Activated CD4-positive, alpha-beta T cell treated with anti-CD3 and anti-CD28 coated beads, Interleukin-2, amount 50 U/mL, for 1 hour (primary cell): Measurements from ENCODE around the gene ARHGEF37.
"Not testable (repeated sequence)": the region's sequence is repeated elsewhere in the genome, so short reads cannot be mapped to it uniquely, and the experiment has no call there.

ENCODE experiments used
- DNase-seq: peaks from one replicate; pipeline ENCODE4 v3.0.0-alpha.2; 2020

Gene ARHGEF37

DNA sequence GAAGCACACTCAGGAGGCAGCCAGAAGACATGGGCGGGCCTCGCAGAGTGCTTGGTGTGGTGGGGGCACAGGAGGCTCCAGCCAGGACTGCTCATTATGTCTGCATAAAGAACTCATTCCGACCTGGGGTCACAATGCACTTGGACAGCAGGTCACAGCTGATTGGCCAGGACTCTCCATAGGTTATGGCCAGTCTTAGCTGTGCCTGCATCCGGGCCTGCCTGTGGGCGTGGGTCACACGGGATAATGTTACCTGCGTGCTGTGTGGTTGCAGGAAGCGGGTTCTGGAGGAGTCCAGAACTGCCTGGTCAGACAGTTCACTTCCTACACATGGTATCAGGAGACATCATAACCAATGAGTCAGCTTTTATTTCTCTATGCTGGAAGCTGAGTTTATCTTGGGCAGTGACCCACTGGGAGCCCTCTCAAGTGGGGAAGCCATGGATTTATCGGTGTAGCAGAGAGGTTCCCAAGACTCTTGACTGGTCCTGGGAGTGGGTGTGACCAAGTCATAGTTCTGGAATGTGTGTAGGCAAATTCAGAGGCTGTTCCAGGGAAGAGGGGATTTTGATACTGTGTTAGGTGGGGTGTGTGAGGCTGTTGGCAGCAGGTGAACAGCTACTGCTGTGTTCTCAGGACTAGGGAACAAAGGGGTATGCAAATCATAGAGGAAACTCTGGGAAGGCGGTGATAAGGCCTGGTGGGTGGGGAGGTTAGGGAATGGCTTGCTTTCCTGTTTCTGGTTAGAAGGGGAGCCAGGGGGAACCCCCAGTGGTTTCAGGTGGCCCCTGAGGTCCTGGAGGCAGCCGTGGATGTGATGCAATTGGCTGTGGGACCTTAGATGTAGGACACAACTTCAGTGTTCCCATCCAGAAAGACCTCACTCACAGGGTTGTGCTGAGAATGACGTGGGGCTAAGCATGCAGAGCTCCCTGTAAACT is 51.3 kb downstream of the ARHGEF37 start:
- DNase-seq: no peak

GRCh38 chr5:149633476-149634350 is 52.4 kb downstream of the ARHGEF37 start:
- no peak for DNase-seq

DNA sequence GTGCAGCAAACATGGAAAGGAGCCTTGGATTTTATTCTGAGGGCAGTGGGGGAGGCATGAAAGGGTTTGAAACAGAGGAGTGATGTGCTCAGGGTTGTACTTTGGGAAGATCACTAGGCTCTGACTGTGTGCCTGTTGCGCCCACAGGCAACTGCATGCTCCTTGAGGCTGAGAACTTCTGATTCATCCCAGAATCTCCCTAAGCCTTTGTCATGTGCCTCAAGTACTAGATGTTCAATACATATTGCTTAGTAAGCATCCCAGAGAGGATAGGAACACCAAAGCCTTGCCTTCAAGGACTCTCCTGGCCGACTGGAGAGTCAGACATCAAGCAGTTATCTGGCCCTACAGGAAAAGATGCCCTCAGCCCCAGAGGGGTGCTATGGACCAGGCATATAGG is 54.1 kb downstream of the ARHGEF37 start:
- DNase-seq: no peak

GRCh38 chr5:149636191-149636860 is 55.0 kb downstream of the ARHGEF37 start:
- no peak for DNase-seq

DNA sequence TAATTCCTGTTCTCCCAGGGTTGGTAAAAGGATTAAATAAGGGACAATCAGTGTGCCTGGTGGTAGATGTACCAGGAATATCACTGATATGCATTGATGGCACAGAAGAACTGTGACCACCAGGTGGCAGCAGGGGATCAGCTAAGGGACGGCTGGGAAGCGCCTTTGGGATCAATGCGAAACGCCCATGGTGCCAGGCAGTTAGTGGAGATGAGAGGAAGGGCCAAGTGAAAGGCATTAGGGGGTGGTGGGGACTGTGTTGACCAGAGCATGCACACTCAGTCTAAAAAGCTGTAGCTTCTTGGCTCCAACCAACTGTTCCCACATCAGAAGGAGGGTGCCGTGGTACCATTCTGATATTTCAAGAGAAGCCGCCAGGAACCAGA is 55.6 kb downstream of the ARHGEF37 start:
- DNase-seq: no peak

- DNase-seq: no peak
Measured at GRCh38 chr5:149638136-149638535, 56.8 kb downstream of the ARHGEF37 start.

DNA sequence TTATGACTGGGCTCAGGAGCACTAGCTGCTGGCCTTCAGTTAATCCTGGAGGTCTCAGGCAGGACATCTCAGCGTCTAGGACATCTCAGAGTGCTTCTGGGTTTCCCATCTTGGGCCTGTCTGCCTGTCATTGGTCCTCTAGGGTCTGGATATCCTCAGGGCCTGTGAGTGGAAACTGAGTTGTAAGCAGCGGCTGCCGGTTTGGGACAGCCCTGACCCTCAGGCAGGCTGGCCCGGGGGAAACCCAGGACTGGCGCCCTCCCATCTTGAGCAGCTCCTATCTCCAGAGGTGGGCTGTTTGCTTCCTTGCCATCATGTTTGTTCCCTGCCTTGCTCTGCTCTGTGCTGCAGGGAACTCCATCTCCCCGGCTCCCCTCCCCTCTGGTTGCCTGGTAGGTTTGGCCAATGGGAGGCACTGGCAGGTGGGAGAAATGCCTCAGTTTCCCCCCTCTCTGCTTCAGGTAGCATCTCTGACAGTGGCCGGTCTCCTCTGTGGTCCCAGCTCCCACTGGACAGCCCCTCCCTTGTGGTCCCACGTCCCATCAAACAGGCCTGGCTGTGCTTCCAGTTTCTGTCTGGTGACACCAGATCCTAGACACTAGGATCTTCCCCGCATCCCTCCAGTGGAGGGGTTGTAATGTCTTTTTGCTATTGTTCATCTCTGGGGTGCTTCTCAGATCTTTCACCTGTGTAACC is 57.4 kb downstream of the ARHGEF37 start:
- no peak for DNase-seq

DNA sequence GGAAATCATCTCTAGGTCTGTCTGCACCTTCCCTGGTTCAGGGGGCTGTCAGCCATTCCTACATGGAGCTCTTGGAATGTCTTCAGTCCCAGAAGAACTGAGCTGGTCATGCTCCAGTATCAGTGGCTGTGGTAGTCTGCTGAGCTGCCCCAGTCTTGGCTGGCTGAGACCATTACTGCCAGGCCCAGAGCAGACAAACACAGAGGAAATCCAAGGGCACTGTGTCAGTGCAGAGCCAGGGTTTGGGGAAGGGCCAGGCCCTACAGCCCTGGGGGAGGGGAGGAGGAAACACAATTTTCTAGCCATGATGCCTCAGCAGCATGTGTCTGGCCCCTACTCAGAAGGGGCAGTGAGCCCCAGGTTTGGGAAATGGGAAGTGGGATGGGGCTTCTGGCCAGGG is 58.4 kb downstream of the ARHGEF37 start:
- no peak for DNase-seq

- no peak for DNase-seq
Measured at GRCh38 chr5:149640350-149640999, 59.2 kb downstream of the ARHGEF37 start.

DNA sequence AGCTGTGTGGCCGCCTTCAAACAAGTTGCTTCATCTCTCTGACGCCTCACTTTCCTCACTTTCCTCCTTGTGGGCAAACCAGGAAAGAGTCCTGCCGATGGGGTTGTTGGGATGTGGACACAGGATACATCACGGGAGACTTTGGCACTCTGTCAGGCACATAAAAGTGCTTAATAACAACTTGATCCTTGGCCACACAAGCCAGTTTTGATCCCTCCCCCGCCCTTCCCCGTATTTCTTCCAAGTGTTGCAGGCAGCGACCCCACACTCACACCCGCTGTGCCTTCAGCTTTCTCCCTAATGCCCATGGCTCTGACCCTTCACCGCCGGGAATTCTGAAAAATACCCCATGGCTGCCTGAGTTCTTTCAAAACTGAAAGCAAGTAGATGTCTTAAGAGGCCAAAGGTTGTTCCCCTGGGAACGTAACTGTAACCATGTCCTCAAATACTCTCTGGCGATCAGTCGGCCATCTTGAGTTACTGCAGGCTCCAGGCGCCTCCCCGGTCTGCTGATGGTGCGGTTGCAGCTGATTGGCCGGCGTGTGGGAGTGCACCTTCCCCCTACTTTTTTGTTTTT is 59.8 kb downstream of the ARHGEF37 start:
- DNase-seq: no peak

GRCh38 chr5:149641600-149641999 is 60.3 kb downstream of the ARHGEF37 start:
- no peak for DNase-seq

GRCh38 chr5:149643781-149644180 is 62.5 kb downstream of the ARHGEF37 start:
- DNase-seq: no peak

DNA sequence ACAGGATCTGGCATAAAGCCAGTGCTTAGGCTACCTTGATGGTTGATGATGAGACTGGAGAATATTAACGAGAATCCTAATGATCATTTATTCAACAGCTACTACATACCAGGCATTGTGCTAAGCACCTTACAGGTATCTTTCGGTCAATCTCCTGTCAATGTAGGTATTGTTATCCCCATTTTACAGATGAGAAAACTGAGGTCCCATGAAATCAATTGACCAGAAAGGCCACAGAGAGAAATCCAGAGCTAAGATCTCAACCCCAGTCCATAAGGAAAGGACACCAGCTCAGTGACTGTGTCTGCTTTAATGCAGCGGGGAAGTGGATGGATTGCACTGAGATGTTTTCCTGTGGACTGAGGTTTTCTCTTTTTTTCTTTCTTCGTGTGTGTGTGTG is 63.3 kb downstream of the ARHGEF37 start:
- DNase-seq: no peak

DNA sequence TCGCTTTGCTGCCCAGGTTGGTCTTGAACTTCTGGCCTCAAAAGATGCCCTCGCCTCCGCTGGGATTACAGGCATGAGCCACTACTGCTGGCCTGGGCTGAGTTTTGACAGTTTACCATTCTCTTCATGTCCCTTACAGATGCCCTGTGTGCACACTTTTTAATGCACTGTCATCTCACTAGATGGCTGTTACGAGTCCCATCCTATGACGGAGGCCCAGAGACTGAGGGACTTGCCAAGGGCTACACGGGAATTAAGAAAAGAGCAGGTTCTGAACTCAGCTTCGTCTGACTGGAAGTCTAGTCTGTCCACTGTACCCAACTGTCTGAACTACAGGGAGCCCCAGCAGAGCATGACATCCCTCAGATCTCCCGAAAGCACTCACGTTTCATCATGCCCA is 63.9 kb downstream of the ARHGEF37 start:
- DNase-seq: no peak

- DNase-seq: no peak
Measured at GRCh38 chr5:149645725-149646124, 64.4 kb downstream of the ARHGEF37 start.

DNA sequence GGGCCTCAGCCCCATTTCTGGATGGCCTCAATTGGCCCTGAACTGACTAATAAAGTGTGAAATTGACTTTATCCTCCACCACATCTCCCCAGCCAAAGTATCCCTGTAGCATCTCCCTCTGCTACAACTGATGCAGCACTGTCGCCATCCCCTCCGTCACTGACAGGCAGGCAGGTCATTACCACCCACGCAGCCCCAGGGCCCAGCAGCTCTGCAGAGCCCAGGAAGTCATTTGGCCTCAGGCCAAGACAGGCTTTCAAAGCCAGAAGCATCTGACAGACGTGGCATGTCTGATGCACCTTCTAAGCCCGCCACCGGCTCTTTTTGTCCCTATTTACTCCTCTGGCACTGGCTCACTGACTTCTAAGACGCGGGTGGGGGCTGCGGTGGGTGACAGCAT is 65.3 kb downstream of the ARHGEF37 start:
- DNase-seq: peak; percentile 25

DNA sequence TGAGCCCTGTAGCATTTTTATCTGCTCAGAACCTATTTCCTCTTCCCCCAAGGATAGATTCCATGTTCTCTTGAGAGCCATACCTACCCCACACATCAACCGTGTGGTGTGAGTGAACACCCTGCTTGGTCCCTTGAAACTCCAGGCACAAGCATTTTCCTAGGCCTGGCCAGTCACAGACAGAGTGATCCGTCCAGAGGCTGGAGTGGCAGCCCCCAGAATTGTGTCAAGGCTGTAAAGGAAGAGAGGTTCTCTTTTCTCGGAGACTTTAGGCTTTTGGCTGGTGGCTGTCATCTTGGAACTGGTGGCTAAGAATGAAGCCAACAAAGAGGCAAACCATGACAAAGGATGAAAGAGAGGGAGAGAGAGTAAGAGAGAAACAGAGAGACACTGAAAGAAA is 66.0 kb downstream of the ARHGEF37 start:
- DNase-seq: no peak

DNA sequence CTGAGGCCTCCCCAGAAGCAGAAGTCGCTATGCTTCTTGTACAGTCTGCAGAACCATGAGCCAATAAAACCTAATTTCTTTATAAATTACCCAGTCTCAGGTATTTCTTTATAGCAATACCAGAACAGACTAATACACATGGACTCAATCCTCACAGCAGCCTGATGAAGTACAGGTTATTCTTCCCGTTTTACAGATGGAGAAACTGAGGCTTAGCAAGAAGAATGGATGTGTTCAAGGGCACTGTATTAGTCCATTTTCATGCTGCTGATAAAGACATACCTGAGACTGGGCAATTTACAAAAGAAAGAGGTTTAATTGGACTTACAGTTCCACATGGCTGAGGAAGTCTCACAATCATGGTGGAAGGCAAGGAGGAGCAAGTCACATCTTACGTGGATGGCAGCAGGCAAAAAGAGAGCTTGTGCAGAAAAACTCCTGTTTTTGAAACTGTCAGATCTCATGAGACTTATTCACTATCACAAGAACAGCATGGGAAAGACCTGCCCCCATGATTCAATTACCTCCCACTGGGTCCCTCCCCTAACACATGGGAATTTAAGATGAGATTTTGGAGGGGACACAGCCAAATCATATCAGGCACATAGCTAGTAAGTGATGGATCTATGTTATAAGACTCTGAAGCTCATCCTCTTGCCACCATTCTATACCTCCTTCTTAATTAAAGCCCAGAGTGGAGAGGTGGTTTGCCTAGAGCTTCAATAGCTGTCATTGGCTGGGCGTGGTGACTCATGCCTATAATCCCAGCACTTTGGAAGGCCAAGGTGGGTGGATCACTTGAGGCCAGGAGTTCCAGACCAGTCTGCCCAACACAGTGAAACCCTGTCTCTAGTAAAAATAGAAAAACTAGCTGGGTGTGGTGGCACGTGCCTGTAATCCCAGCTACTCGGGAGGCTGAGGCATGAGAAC is 67.4 kb downstream of the ARHGEF37 start:
- not testable (repeated sequence) for DNase-seq

DNA sequence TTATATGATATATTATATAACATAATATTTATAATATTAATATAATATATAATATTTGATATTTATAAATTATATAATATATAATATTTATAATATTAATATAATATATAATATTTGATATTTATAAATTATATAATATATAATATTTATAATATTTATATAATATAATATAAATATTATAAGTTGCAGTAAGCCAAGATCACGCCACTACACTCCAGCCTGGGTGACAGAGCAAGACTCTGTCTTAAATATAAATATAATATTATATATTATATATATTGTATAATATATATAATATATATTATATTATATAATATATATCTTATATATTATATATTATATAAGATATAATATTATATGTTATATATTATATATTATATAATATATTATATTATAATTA is 68.4 kb downstream of the ARHGEF37 start:
- not testable (repeated sequence) for DNase-seq

GRCh38 chr5:149651686-149652085 is 70.4 kb downstream of the ARHGEF37 start:
- DNase-seq: no peak

GRCh38 chr5:149652697-149653096 is 71.4 kb downstream of the ARHGEF37 start:
- no peak for DNase-seq
